Measurements from ENCODE around the gene JAKMIP3.

The JAKMIP3 gene

DNA sequence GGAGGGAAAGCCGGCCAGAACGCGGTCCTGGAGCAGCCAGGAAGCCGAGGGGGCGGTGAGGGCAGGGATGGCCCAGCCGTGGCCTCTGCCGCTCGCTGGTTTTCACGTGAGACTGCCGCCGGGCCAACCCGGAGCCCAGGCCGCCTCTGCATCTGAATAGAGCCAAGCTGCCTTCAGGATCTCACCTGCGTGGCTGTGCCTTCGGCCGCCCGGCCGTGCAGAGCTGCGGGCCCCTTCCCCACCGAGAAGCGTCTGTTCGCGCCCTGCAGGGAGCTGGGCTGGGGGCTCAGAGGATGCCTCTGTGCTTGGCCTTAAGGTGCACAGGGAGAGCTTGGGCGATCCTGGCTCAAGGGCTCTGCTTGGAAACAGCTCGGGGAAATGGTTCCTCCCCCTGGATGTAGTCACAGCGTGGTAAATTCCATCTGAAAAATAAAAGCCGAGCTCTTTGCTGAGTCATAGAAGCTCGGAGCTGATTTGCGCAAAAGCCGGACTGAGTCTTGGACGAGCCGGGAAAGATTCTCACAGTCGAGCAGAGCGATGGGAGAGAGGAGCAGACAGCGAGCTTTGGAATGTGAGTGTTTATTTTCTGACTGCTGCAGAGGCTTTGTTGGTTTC, at the start of gene JAKMIP3:
Gene JAKMIP3, plus strand, starts transcription at position 456 of the 615 bp plus-strand sequence. CDS start 38,863 bp downstream, outside the sequence.
- POLR2A ChIA-PET, result no interaction called here
- TF ChIP-seq HDGF (IDR thresholded peaks at IDR 0.05; ENCODE audit: borderline replicate concordance) (no peak), ELF4 (IDR thresholded peaks at IDR 0.05) (no peak), SUZ12 (IDR thresholded peaks at IDR 0.05) (no peak), FOXM1 (IDR thresholded peaks at IDR 0.05; ENCODE audit: borderline replicate concordance) (no peak), FOXA1 (IDR thresholded peaks at IDR 0.05) (no peak), CTBP1 (IDR thresholded peaks at IDR 0.05; ENCODE audit: borderline replicate concordance) (no peak), NFRKB (IDR thresholded peaks at IDR 0.05) (no peak), ZNF384 (IDR thresholded peaks at IDR 0.05) (no peak), BHLHE40 (IDR thresholded peaks at IDR 0.05; ENCODE audit: borderline replicate concordance) (no peak), SP1 (IDR thresholded peaks at IDR 0.05) (no peak), LEF1 (IDR thresholded peaks at IDR 0.05; ENCODE audit: borderline replicate concordance) (no peak), TARDBP (IDR thresholded peaks at IDR 0.05) (no peak), ARNT (IDR thresholded peaks at IDR 0.05) (no peak), L3MBTL2 (conservative IDR thresholded peaks at IDR 0.05) (no peak)
- TF ChIP-seq, protein P1, sequence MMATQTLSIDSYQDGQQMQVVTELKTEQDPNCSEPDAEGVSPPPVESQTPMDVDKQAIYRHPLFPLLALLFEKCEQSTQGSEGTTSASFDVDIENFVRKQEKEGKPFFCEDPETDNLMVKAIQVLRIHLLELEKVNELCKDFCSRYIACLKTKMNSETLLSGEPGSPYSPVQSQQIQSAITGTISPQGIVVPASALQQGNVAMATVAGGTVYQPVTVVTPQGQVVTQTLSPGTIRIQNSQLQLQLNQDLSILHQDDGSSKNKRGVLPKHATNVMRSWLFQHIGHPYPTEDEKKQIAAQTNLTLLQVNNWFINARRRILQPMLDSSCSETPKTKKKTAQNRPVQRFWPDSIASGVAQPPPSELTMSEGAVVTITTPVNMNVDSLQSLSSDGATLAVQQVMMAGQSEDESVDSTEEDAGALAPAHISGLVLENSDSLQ (IDR thresholded peaks at IDR 0.05), result no peak
- CTCF ChIA-PET, result no interaction called here

DNA sequence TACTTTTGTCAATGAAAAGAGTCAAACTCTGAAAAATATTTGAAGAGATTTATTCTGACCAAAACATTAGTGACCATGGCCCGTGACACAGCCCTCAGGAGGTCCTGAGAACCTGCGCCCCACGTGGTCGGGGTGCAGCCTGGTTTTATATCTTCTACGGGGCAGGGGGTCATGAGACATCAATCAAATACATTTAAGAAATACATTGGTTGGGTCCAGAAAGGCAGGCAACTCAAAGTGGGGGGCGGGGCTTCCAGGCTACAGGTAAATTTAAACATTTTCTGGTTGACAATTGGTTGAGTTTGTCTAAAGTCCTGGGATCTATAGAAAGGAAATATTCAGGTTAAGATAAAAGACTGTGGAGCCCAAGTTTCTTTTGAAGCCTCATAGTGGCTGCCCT, 49.2 kb upstream of the JAKMIP3 start:
- TF ChIP-seq ELF4 (IDR thresholded peaks at IDR 0.05) (no peak), SP1 (IDR thresholded peaks at IDR 0.05) (no peak), CTBP1 (IDR thresholded peaks at IDR 0.05; ENCODE audit: borderline replicate concordance) (no peak), L3MBTL2 (conservative IDR thresholded peaks at IDR 0.05) (no peak), ARNT (IDR thresholded peaks at IDR 0.05) (no peak), FOXA1 (IDR thresholded peaks at IDR 0.05) (no peak), FOXK2 (IDR thresholded peaks at IDR 0.05) (no peak), BHLHE40 (IDR thresholded peaks at IDR 0.05; ENCODE audit: borderline replicate concordance) (no peak), SUZ12 (IDR thresholded peaks at IDR 0.05) (no peak), HDGF (IDR thresholded peaks at IDR 0.05; ENCODE audit: borderline replicate concordance) (no peak), TARDBP (IDR thresholded peaks at IDR 0.05) (no peak), NFRKB (IDR thresholded peaks at IDR 0.05) (no peak), FOXM1 (IDR thresholded peaks at IDR 0.05; ENCODE audit: borderline replicate concordance) (no peak), ZNF384 (IDR thresholded peaks at IDR 0.05) (no peak), LEF1 (IDR thresholded peaks at IDR 0.05; ENCODE audit: borderline replicate concordance) (no peak)
- TF ChIP-seq, protein P1 (IDR thresholded peaks at IDR 0.05), result no peak
- ChIA-PET POLR2A (no interaction called here), CTCF (no interaction called here)
- DNase-seq (ENCODE audit: extremely low spot score), result no peak

More for the DNA sequence above, at the start of gene JAKMIP3:
- DNase-seq (ENCODE audit: extremely low spot score), result no peak

- ChIA-PET POLR2A (no interaction called here), CTCF (no interaction called here)
- no peak for DNase-seq (ENCODE audit: extremely low spot score)
- TF ChIP-seq SUZ12 (IDR thresholded peaks at IDR 0.05), result no peak
- TF ChIP-seq CTBP1 (IDR thresholded peaks at IDR 0.05; ENCODE audit: borderline replicate concordance), result no peak
- TF ChIP-seq ZNF384 (IDR thresholded peaks at IDR 0.05), result no peak
- no peak for TF ChIP-seq BHLHE40 (IDR thresholded peaks at IDR 0.05; ENCODE audit: borderline replicate concordance)
- no peak for TF ChIP-seq FOXA1 (IDR thresholded peaks at IDR 0.05)
- no peak for TF ChIP-seq SP1 (IDR thresholded peaks at IDR 0.05)
- no peak for TF ChIP-seq ELF4 (IDR thresholded peaks at IDR 0.05)
- TF ChIP-seq FOXM1 (IDR thresholded peaks at IDR 0.05; ENCODE audit: borderline replicate concordance), result no peak
- no peak for TF ChIP-seq FOXK2 (IDR thresholded peaks at IDR 0.05)
- no peak for TF ChIP-seq TARDBP (IDR thresholded peaks at IDR 0.05)
- no peak for TF ChIP-seq ARNT (IDR thresholded peaks at IDR 0.05)
- TF ChIP-seq, protein P1 (IDR thresholded peaks at IDR 0.05), result no peak
- no peak for TF ChIP-seq L3MBTL2 (conservative IDR thresholded peaks at IDR 0.05)
- TF ChIP-seq LEF1 (IDR thresholded peaks at IDR 0.05; ENCODE audit: borderline replicate concordance), result no peak
These were observed 47.3 kb upstream of the JAKMIP3 start for GRCh38 chr10:132018446-132018845.

DNA sequence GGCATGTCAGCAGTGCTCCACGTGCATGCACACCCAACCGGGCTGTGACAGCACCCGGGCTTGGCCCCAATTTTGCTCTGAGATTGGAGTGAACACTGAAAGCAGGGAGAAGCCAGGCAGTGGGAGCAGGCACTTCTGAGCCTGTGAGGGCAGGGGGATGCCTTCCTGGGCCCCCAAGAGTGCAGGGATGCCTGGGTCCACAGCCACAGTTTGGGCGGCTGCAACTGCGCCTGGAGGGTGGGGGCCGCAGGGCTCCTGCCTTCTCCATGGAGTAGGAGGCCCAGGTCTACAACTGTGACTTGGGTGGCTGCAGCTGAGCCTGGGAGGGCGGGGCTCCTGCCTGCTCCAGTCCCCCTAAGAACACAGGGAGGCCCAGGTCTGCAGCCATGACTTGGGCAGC, 46.4 kb upstream of the JAKMIP3 start:
- DNase-seq (ENCODE audit: extremely low spot score), result no peak
- ChIA-PET POLR2A (no interaction called here), CTCF (interaction anchor here (1.3 kb wide), 1 partner anchor 134 kb away, joined by 3 read pairs; no protein-coding TSS in a partner anchor)
- TF ChIP-seq HDGF (IDR thresholded peaks at IDR 0.05; ENCODE audit: borderline replicate concordance) (no peak), SUZ12 (IDR thresholded peaks at IDR 0.05) (no peak), LEF1 (IDR thresholded peaks at IDR 0.05; ENCODE audit: borderline replicate concordance) (no peak), FOXA1 (IDR thresholded peaks at IDR 0.05) (no peak), ZNF384 (IDR thresholded peaks at IDR 0.05) (no peak), L3MBTL2 (conservative IDR thresholded peaks at IDR 0.05) (no peak), NFRKB (IDR thresholded peaks at IDR 0.05) (no peak), FOXM1 (IDR thresholded peaks at IDR 0.05; ENCODE audit: borderline replicate concordance) (no peak), ELF4 (IDR thresholded peaks at IDR 0.05) (no peak), ARNT (IDR thresholded peaks at IDR 0.05) (no peak), BHLHE40 (IDR thresholded peaks at IDR 0.05; ENCODE audit: borderline replicate concordance) (no peak), SP1 (IDR thresholded peaks at IDR 0.05) (no peak), TARDBP (IDR thresholded peaks at IDR 0.05) (no peak), CTBP1 (IDR thresholded peaks at IDR 0.05; ENCODE audit: borderline replicate concordance) (no peak), FOXK2 (IDR thresholded peaks at IDR 0.05) (no peak)
- TF ChIP-seq, protein P1 (IDR thresholded peaks at IDR 0.05), result no peak

DNA sequence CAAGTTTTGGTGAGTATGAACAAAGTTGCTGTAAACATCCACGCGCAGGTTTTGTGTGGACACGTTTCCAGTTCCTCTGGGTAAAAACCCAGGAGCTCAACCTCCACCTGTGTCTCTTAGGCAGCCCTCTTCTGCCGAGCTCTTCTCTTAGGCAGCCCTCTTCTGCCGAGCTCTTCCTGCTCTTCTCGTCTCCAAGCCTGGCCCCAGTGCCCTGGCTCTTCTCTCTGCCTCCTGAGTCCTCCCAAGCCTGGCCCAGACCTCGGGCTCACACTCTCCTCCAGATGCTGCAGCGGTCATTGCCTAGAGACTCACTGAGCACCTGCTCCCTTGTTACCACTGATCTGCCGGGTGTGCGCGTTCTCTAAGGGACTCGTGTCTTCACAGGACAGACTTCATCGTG, 45.3 kb upstream of the JAKMIP3 start:
- CTCF ChIA-PET, result no interaction called here
- DNase-seq (ENCODE audit: extremely low spot score), result no peak
- POLR2A ChIA-PET, result no interaction called here
- TF ChIP-seq TARDBP (IDR thresholded peaks at IDR 0.05) (no peak), FOXK2 (IDR thresholded peaks at IDR 0.05) (no peak), L3MBTL2 (conservative IDR thresholded peaks at IDR 0.05) (no peak), HDGF (IDR thresholded peaks at IDR 0.05; ENCODE audit: borderline replicate concordance) (no peak), NFRKB (IDR thresholded peaks at IDR 0.05) (no peak), ARNT (IDR thresholded peaks at IDR 0.05) (no peak), ELF4 (IDR thresholded peaks at IDR 0.05) (no peak), ZNF384 (IDR thresholded peaks at IDR 0.05) (no peak), LEF1 (IDR thresholded peaks at IDR 0.05; ENCODE audit: borderline replicate concordance) (no peak), CTBP1 (IDR thresholded peaks at IDR 0.05; ENCODE audit: borderline replicate concordance) (no peak), SP1 (IDR thresholded peaks at IDR 0.05) (no peak), SUZ12 (IDR thresholded peaks at IDR 0.05) (no peak), FOXM1 (IDR thresholded peaks at IDR 0.05; ENCODE audit: borderline replicate concordance) (no peak), FOXA1 (IDR thresholded peaks at IDR 0.05) (no peak), BHLHE40 (IDR thresholded peaks at IDR 0.05; ENCODE audit: borderline replicate concordance) (no peak)
- TF ChIP-seq, protein P1 (IDR thresholded peaks at IDR 0.05), result no peak

Measured in HEK293T (cell line).